HepG2 (cell line): ENCODE measurements around the gene SLC51B. TPM values are rescaled to one million over a fixed set of nuclear protein-coding genes. Genes with fewer than 3 reads are reported as not detected.

Experiments used
- ATF7-NPFF ChIP-seq: sonication (generic); formaldehyde crosslinking; IDR thresholded peaks from 2 replicates; pipeline ENCODE4 v1.8.1; 2023; ENCODE audit warnings: mild to moderate bottlenecking, low read depth, missing genetic modification reagents, moderate library complexity
- FOXP4 ChIP-seq: sonication (generic); formaldehyde crosslinking; IDR thresholded peaks from 2 replicates; pipeline ENCODE4 v1.4.0; 2020; ENCODE audit warnings: missing genetic modification reagents
- KDM3A ChIP-seq: IDR thresholded peaks from 2 replicates; pipeline ENCODE4 v1.6.1; 2018; ENCODE audit warnings: low read depth, missing compliant biosample characterization
- KLF12 ChIP-seq: sonication (generic); formaldehyde crosslinking; IDR thresholded peaks from 2 replicates; pipeline ENCODE4 v1.4.0; 2020; ENCODE audit warnings: missing genetic modification reagents, borderline replicate concordance
- MIER2 ChIP-seq: IDR thresholded peaks from 2 replicates; pipeline ENCODE4 v1.6.1; 2016; ENCODE audit warnings: missing biosample characterization, missing genetic modification reagents
- RBFOX2 ChIP-seq: fragments of 200-400 bp; formaldehyde crosslinking; IDR thresholded peaks from 2 replicates; pipeline ENCODE4 v1.6.1; 2017; ENCODE audit warnings: low read depth, mild to moderate bottlenecking, low read length
- SPEN ChIP-seq: sonication (generic); formaldehyde crosslinking; IDR thresholded peaks from 2 replicates; pipeline ENCODE4 v1.5.1; 2020; ENCODE audit warnings: low read depth, mild to moderate bottlenecking, missing genetic modification reagents
- TAF15 ChIP-seq: fragments of 200-400 bp; formaldehyde crosslinking; IDR thresholded peaks from one replicate; pipeline ENCODE4 v1.6.1; 2018; ENCODE audit warnings: mild to moderate bottlenecking, low read depth, low read length; ENCODE audit not compliant: poor library complexity, severe bottlenecking
- TEAD3 ChIP-seq: optimal IDR thresholded peaks from 2 replicates; pipeline ENCODE3; 2016; ENCODE audit warnings: borderline replicate concordance
- U2AF1 ChIP-seq: fragments of 200-400 bp; formaldehyde crosslinking; optimal IDR thresholded peaks from 2 replicates; pipeline ENCODE3; 2017; ENCODE audit warnings: mild to moderate bottlenecking, low read depth, low read length
- ZBTB8A ChIP-seq: sonication (generic); formaldehyde crosslinking; IDR thresholded peaks from 2 replicates; pipeline ENCODE4 v1.4.0; 2020; ENCODE audit warnings: mild to moderate bottlenecking, low read depth, missing genetic modification reagents, borderline replicate concordance
- ZMYM4 ChIP-seq: sonication (generic); formaldehyde crosslinking; IDR thresholded peaks from 2 replicates; pipeline ENCODE4 v1.8.1; 2023; ENCODE audit warnings: mild to moderate bottlenecking, missing genetic modification reagents
- ZNF619 ChIP-seq: sonication (generic); formaldehyde crosslinking; IDR thresholded peaks from 2 replicates; pipeline ENCODE4 v1.4.0; 2020; ENCODE audit warnings: mild to moderate bottlenecking, missing genetic modification reagents
- ZNF891 ChIP-seq: sonication (generic); formaldehyde crosslinking; IDR thresholded peaks from 2 replicates; pipeline ENCODE4 v1.5.0; 2020; ENCODE audit warnings: mild to moderate bottlenecking, missing genetic modification reagents
- ZUFSP ChIP-seq: sonication (generic); formaldehyde crosslinking; IDR thresholded peaks from 2 replicates; pipeline ENCODE4 v1.9.0; 2021; ENCODE audit warnings: missing genetic modification reagents, mild to moderate bottlenecking, borderline replicate concordance
- polyA plus RNA-seq, 8 experiments: library from polyadenylated mRNA; depleted of rRNA in 3 of 8; stranded (reverse) in 7 of 8; unstranded in 1 of 8; fragments of >200 nt; fragmentation: Illumina TruSeq in 4 of 8; extraction: Trizol in 4 of 8; gene quantifications; 2 replicates each; pipeline versions ENCODE4 v1.2.1 to v1.2.3, GENCODE V29; 2011 to 2016; ENCODE audit warnings: low read depth in 4 of 8, missing spikeins in 1 of 8, mixed read lengths in 1 of 8; ENCODE audit not compliant: insufficient read depth in 1 of 8
- total RNA-seq, 5 experiments: library from RNA; depleted of rRNA; stranded (reverse); fragments of >200 nt; fragmentation: Illumina TruSeq; extraction: Trizol; gene quantifications; 2 replicates each; pipeline ENCODE4 v1.2.3, GENCODE V29; 2016; ENCODE audit warnings: low read depth in 1 of 5
- TF ChIP-seq, protein P1 (sequence below): sonication (generic); formaldehyde crosslinking; IDR thresholded peaks from 2 replicates; pipeline ENCODE4 v1.4.0; 2020; ENCODE audit warnings: missing genetic modification reagents, borderline replicate concordance

Gene SLC51B
- total and polyA plus RNA-seq, 2 of the 13 experiments (the other 11 are each of a cell fraction or from before 2014, with no cell fraction given), result 14.9 to 17.1 TPM

DNA sequence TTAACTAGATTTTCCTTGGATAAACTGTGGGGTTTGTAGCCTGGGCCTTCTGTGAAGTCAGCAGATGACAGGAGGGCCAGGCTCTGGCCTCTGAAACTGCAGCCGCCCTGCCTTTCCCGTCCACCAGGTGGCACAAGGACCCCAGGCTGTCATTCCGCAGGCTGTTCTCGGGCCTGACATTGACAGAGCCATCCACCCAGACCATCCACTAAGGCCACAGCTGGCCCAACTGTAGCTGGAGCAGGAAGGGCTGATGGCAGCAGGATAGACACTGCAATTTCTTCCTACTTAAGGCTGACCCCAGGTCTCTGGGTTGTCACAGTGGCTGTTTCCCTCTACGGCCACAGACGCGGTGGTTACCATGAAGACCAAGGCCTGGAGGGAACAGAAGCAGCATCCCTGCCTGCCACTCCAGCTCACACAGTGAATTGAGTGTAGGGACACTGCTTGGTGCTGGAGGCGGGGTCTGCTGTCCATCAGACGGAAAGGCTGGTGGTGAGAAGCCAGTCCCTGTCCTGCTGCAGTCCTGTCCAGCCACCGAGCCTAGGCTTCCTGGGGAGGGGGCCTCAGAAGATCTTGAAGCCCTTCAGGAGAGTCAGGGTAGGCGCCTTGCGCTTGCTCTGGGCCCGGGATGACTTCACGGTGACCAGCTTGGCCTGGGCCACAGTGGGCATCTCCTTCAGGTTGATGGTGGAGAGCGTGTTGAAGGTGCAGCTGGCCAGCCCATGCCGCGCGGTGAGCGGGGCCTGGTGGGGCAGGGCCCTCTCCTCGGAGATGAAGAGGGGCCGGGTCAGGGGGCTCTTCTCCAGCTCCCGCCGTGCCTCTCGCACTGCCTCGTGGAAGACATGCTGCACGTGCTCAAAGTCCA lies 9.4 kb downstream of the SLC51B start (continued):
- TF ChIP-seq ZUFSP, result no peak
- 0 out of 2 replicates have a peak, but pooled peaks have one; percentile 45 for TF ChIP-seq MIER2
- TF ChIP-seq ZBTB8A (CRISPR knock-in tag), result no peak
- no peak for TF ChIP-seq TAF15
- no peak for TF ChIP-seq FOXP4 (CRISPR knock-in tag)
- TF ChIP-seq KLF12 (CRISPR knock-in tag), result no peak
- TF ChIP-seq ZNF619 (CRISPR knock-in tag), result 0 out of 2 replicates have a peak, but pooled peaks have one; percentile 29
- peak; percentile 23; the same call in 1 of the 2 replicates for TF ChIP-seq ZNF891
- TF ChIP-seq U2AF1, result no peak
- no peak for TF ChIP-seq RBFOX2
- TF ChIP-seq, protein P1, sequence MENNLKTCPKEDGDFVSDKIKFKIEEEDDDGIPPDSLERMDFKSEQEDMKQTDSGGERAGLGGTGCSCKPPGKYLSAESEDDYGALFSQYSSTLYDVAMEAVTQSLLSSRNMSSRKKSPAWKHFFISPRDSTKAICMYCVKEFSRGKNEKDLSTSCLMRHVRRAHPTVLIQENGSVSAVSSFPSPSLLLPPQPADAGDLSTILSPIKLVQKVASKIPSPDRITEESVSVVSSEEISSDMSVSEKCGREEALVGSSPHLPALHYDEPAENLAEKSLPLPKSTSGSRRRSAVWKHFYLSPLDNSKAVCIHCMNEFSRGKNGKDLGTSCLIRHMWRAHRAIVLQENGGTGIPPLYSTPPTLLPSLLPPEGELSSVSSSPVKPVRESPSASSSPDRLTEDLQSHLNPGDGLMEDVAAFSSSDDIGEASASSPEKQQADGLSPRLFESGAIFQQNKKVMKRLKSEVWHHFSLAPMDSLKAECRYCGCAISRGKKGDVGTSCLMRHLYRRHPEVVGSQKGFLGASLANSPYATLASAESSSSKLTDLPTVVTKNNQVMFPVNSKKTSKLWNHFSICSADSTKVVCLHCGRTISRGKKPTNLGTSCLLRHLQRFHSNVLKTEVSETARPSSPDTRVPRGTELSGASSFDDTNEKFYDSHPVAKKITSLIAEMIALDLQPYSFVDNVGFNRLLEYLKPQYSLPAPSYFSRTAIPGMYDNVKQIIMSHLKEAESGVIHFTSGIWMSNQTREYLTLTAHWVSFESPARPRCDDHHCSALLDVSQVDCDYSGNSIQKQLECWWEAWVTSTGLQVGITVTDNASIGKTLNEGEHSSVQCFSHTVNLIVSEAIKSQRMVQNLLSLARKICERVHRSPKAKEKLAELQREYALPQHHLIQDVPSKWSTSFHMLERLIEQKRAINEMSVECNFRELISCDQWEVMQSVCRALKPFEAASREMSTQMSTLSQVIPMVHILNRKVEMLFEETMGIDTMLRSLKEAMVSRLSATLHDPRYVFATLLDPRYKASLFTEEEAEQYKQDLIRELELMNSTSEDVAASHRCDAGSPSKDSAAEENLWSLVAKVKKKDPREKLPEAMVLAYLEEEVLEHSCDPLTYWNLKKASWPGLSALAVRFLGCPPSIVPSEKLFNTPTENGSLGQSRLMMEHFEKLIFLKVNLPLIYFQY (CRISPR knock-in tag), result peak; percentile 58; the same call in 1 of the 2 replicates
- TF ChIP-seq TEAD3 (CRISPR knock-in tag), result peak; percentile 68
- TF ChIP-seq SPEN, result peak; percentile 55
- 0 out of 2 replicates have a peak, but pooled peaks have one; percentile 52 for TF ChIP-seq KDM3A (CRISPR knock-in tag)
- TF ChIP-seq ZMYM4 (CRISPR knock-in tag), result peak; percentile 35; the same call in 1 of the 2 replicates
- TF ChIP-seq ATF7-NPFF, result 0 out of 2 replicates have a peak, but pooled peaks have one; percentile 24
